Measurements from ENCODE around the gene SLC38A3. TPM values are rescaled to one million over a fixed set of nuclear protein-coding genes. Genes with fewer than 3 reads are reported as not detected.

Gene SLC38A3
- total RNA-seq, 1 donor from 2014 or later: 1.2 TPM

GRCh38 chr3:50246517-50246954 is 41.5 kb downstream of the SLC38A3 start:
- peaks cover 83% of the 10 kb centered on the region for H3K4me1 Mint-ChIP-seq (ENCODE audit: low read depth)
- H3K9me3 Mint-ChIP-seq (ENCODE audit: low read depth): no peaks in the 10 kb centered on the region
- peak overlapping the region; percentile 61 for H3K4me3 Mint-ChIP-seq (ENCODE audit: unreplicated experiment)
- H3K27ac Mint-ChIP-seq (ENCODE audit: unreplicated experiment): peak overlapping the region; percentile 98
- DNase-seq (ENCODE audit: low spot score): peak; percentile 96
- H3K27me3 Mint-ChIP-seq (ENCODE audit: low read depth): no peaks in the 10 kb centered on the region
- H3K36me3 Mint-ChIP-seq (ENCODE audit: low read depth): peaks cover 8% of the 10 kb centered on the region
- TF ChIP-seq, protein P1, sequence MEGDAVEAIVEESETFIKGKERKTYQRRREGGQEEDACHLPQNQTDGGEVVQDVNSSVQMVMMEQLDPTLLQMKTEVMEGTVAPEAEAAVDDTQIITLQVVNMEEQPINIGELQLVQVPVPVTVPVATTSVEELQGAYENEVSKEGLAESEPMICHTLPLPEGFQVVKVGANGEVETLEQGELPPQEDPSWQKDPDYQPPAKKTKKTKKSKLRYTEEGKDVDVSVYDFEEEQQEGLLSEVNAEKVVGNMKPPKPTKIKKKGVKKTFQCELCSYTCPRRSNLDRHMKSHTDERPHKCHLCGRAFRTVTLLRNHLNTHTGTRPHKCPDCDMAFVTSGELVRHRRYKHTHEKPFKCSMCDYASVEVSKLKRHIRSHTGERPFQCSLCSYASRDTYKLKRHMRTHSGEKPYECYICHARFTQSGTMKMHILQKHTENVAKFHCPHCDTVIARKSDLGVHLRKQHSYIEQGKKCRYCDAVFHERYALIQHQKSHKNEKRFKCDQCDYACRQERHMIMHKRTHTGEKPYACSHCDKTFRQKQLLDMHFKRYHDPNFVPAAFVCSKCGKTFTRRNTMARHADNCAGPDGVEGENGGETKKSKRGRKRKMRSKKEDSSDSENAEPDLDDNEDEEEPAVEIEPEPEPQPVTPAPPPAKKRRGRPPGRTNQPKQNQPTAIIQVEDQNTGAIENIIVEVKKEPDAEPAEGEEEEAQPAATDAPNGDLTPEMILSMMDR (IDR thresholded peaks at IDR 0.05): peak; percentile 61

DNA sequence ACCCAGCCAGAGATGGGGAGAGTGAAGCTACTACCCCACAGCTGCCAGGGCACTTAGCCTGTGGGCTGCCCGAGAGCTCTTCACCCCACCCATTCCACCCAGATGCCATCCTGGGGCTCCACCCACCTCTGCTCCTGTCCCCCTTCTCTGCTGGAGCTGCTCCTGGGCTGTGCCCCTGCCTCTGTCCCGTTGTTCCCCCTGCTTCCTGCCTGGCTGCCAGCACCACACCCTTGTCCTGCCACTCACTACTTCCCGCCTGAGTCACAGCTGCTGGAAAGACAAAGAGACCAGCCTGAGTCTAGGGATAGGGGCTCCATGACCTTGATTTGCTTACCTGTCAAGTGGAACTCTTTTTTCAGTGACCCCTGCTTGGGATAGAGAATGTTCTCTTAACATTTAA is 43.3 kb downstream of the SLC38A3 start:
- H3K4me3 Mint-ChIP-seq (ENCODE audit: unreplicated experiment): peak overlapping the region; percentile 49
- peaks cover 73% of the 10 kb centered on the region for H3K4me1 Mint-ChIP-seq (ENCODE audit: low read depth)
- no peaks in the 10 kb centered on the region for H3K9me3 Mint-ChIP-seq (ENCODE audit: low read depth)

DNA sequence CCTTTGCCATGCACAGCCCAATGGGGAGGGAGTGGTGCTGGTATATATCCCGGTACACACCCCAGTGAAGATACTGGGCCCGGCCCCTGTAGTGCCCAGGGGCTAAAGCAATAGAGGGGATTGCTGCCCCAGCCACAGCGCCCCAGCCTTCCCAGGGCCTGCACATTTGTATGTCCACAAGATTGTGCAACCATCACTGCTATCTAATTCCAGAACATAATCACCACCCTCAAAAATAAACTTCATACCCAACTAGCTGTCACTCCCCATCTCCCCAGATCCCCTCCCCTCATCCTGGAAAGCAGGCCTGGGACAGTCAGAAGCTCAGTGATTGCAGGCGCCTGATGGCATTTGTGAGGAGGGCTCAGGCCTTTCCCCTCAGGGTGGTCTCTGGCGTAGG is 44.4 kb downstream of the SLC38A3 start:
- H3K27me3 Mint-ChIP-seq (ENCODE audit: low read depth): no peaks in the 10 kb centered on the region
- no peak for DNase-seq (ENCODE audit: low spot score)
- H3K36me3 Mint-ChIP-seq (ENCODE audit: low read depth): peaks cover 9% of the 10 kb centered on the region
- peak overlapping the region; percentile 68 for H3K27ac Mint-ChIP-seq (ENCODE audit: unreplicated experiment)
- TF ChIP-seq, protein P1 (IDR thresholded peaks at IDR 0.05): no peak
- H3K4me1 Mint-ChIP-seq (ENCODE audit: low read depth): peaks cover 65% of the 10 kb centered on the region
- H3K4me3 Mint-ChIP-seq (ENCODE audit: unreplicated experiment): no peak overlapping the region
- no peaks in the 10 kb centered on the region for H3K9me3 Mint-ChIP-seq (ENCODE audit: low read depth)

More for the DNA sequence above, 43.3 kb downstream of the SLC38A3 start:
- TF ChIP-seq, protein P1 (IDR thresholded peaks at IDR 0.05): no peak
- Mint-ChIP-seq H3K27me3 (ENCODE audit: low read depth) (no peaks in the 10 kb centered on the region), H3K36me3 (ENCODE audit: low read depth) (peaks cover 8% of the 10 kb centered on the region), H3K27ac (ENCODE audit: unreplicated experiment) (peak overlapping the region; percentile 98)
- DNase-seq (ENCODE audit: low spot score): peak; percentile 87

GRCh38 chr3:50250514-50250913 is 45.4 kb downstream of the SLC38A3 start:
- Mint-ChIP-seq H3K9me3 (ENCODE audit: low read depth) (no peaks in the 10 kb centered on the region), H3K4me1 (ENCODE audit: low read depth) (peaks cover 54% of the 10 kb centered on the region), H3K36me3 (ENCODE audit: low read depth) (peaks cover 9% of the 10 kb centered on the region), H3K27ac (ENCODE audit: unreplicated experiment) (peak overlapping the region; percentile 68), H3K27me3 (ENCODE audit: low read depth) (no peaks in the 10 kb centered on the region), H3K4me3 (ENCODE audit: unreplicated experiment) (no peak overlapping the region)
- TF ChIP-seq, protein P1 (IDR thresholded peaks at IDR 0.05): no peak
- DNase-seq (ENCODE audit: low spot score): no peak

DNA sequence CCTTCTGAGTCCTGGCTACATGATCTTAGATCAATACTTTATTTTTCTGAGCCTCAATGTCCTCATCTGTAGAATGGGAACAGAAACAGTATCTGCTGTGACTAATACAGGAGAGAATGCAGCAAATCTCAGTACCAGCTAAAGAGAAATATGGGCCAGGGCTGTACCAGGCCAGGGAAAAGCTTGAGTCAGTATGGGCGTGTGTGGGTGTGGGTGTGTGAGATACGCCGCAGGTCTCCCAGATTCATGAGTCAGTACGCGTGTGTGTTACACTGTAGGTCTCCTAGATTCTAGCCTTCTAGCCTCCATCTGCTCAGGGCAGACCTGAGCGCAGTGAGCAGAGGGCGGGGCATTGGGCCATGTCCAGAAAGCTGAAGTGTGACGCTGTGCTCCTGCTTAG is 46.1 kb downstream of the SLC38A3 start:
- H3K36me3 Mint-ChIP-seq (ENCODE audit: low read depth): peaks cover 9% of the 10 kb centered on the region
- TF ChIP-seq, protein P1 (IDR thresholded peaks at IDR 0.05): no peak
- peak overlapping the region; percentile 61 for H3K27ac Mint-ChIP-seq (ENCODE audit: unreplicated experiment)
- no peak overlapping the region for H3K4me3 Mint-ChIP-seq (ENCODE audit: unreplicated experiment)
- no peak for DNase-seq (ENCODE audit: low spot score)
- no peaks in the 10 kb centered on the region for H3K27me3 Mint-ChIP-seq (ENCODE audit: low read depth)
- no peaks in the 10 kb centered on the region for H3K9me3 Mint-ChIP-seq (ENCODE audit: low read depth)
- H3K4me1 Mint-ChIP-seq (ENCODE audit: low read depth): peaks cover 47% of the 10 kb centered on the region
